ENCODE results near the gene POC1B.

DNA sequence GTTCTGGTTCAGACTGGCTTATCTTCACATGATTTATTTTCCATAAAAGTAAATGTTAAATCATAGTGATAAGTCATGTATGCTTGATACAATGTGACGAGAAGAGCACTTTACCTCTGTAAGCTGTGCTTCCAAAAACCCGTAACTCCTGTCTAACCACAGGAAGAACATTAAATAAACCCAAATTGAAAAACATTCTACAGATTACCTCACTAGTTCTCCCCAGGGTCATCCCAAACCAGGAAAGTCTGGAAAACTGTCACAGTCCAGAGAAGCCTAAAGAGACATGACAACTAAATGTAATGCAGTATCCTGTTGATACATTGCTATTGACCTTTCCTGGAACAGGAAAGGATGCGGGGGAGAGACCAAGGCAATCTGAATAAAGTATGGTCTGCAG, 141.0 kb downstream of the POC1B start:
- TF ChIP-seq POLR2A (IDR thresholded peaks at IDR 0.05; ENCODE audit: low read depth, low read length), result no peak
- no peak for TF ChIP-seq POLR2AphosphoS5 (IDR thresholded peaks at IDR 0.05; ENCODE audit: low read depth, low read length)
- no peak for TF ChIP-seq SPI1 (IDR thresholded peaks at IDR 0.05; ENCODE audit: low read depth, low read length)
- no peak for TF ChIP-seq TAF1 (IDR thresholded peaks at IDR 0.05; ENCODE audit: low read depth, low read length)
- TF ChIP-seq PAX5 (IDR thresholded peaks at IDR 0.05; ENCODE audit: insufficient read depth, low read length, severe bottlenecking), result no peak
